Upper lobe of left lung (tissue), 6 donors: ENCODE data around the gene TFIP11. TPM values are rescaled to one million over a fixed set of nuclear protein-coding genes. Genes with fewer than 3 reads are reported as not detected.
A peak's percentile ranks its signal among the peaks of the same experiment; 100 is the strongest.

ENCODE experiments used
- ATAC-seq, 2 donors: fragments of 200-7000 bp; cut with Tn5 transposase; one replicate each; pipeline ENCODE4 v1.9.1; 2022; ENCODE audit warnings: mild to moderate bottlenecking in 2 of 2, moderate library complexity in 2 of 2; ENCODE audit not compliant: low FRiP score in 2 of 2
- DNase-seq, 2 donors: peaks; one replicate each; pipeline ENCODE4 v3.0.0-alpha.2; 2019 to 2020
- H3K27ac ChIP-seq, 4 donors: fragments of 200-600 bp; sonication (generic); one replicate each; pipeline ENCODE4 v1.5.1; 2016 to 2019
- H3K27me3 ChIP-seq, 4 donors: fragments of 200-600 bp; sonication (generic); one replicate each; pipeline ENCODE4 v1.5.1; 2017 to 2019
- H3K36me3 ChIP-seq, 4 donors: fragments of 200-600 bp; sonication (generic); one replicate each; pipeline ENCODE4 v1.5.1; 2016 to 2019
- H3K4me1 ChIP-seq, 4 donors: fragments of 200-600 bp; sonication (generic); one replicate each; pipeline ENCODE4 v1.5.1; 2018 to 2019
- H3K4me3 ChIP-seq, 4 donors: fragments of 200-600 bp; sonication (generic); one replicate each; pipeline ENCODE4 v1.5.1; 2017 to 2019; ENCODE audit warnings: mild to moderate bottlenecking in 2 of 4, moderate library complexity in 1 of 4
- H3K9me3 ChIP-seq, 4 donors: fragments of 200-600 bp; sonication (generic); one replicate each; pipeline ENCODE4 v1.5.1; 2018 to 2019
- CTCF ChIP-seq, 6 experiments: fragments of 450-650 bp in 4 of 6; fragments of 200-600 bp in 2 of 6; sonication (generic) in 2 of 6; IDR thresholded peaks; one replicate each; pipeline ENCODE4 v1.5.1; 2016 to 2019; ENCODE audit warnings: antibody characterized with exemption in 6 of 6
- EP300 ChIP-seq, 4 donors: sonication (generic); formaldehyde crosslinking; IDR thresholded peaks; one replicate each; pipeline ENCODE4 v1.5.1; 2017; ENCODE audit warnings: antibody characterized with exemption in 4 of 4, control low read depth in 2 of 4
- POLR2A ChIP-seq, 4 donors: fragments of 450-650 bp; IDR thresholded peaks; one replicate each; pipeline ENCODE4 v1.5.1; 2016 to 2017; ENCODE audit warnings: antibody characterized with exemption in 4 of 4, mild to moderate bottlenecking in 2 of 4
- POLR2AphosphoS5 ChIP-seq, 2 donors: sonication (generic); formaldehyde crosslinking; IDR thresholded peaks; one replicate each; pipeline ENCODE4 v1.5.1; 2017; ENCODE audit warnings: antibody characterized with exemption in 2 of 2
- WGBS, 2 donors: methylation state at CpG; one replicate each; pipeline ENCODE4 v1.1.5; 2017 to 2018; 5-methylcytosine and 5-hydroxymethylcytosine counted together
- total RNA-seq, 6 donors: library from RNA; depleted of rRNA in 4 of 6; stranded (reverse); fragments of >200 nt in 4 of 6; gene quantifications; one replicate each; pipeline versions ENCODE4 v1.1.0 to v1.2.1, GENCODE V29; 2016 to 2021
- donor health status: DM: no; HTN: no; CAD: no; lungs with moderate emphysema.
- donor health status: DM: no; HTN: yes; CAD: no; lungs with severe emphysema.

The TFIP11 gene
- total RNA-seq, 6 donors from 2014 or later: 26.3 to 37.7 (median 32.6) TPM

GRCh38 chr22:26479792-26480610, 32.3 kb downstream of the TFIP11 start:
- H3K4me3 ChIP-seq: peak overlapping the region in 3 of 4 donors; percentile 15 to 32 (median 22)
- DNase-seq (no peak), ATAC-seq (no peak)
- no peaks in the 10 kb centered on the region for H3K27me3 ChIP-seq
- TF ChIP-seq EP300 (IDR thresholded peaks at IDR 0.05) (no peak), POLR2A (IDR thresholded peaks at IDR 0.05) (no peak), POLR2AphosphoS5 (IDR thresholded peaks at IDR 0.05) (no peak), CTCF (IDR thresholded peaks at IDR 0.05) (no peak)
- peaks cover 5 to 39% (median 9%) of the 10 kb centered on the region in 4 donors for H3K36me3 ChIP-seq
- no peaks in the 10 kb centered on the region for H3K9me3 ChIP-seq
- H3K4me1 ChIP-seq: peaks cover 39 to 57% (median 48%) of the 10 kb centered on the region in 4 donors
- 50 to 59% methylated on average over 12 of the region's 12 CpGs for WGBS, 2 donors
- peak overlapping the region; percentile 10 to 48 (median 26) for H3K27ac ChIP-seq

GRCh38 chr22:26479043-26479791, 33.1 kb downstream of the TFIP11 start:
- H3K27ac ChIP-seq: peak overlapping the region; percentile 10 to 48 (median 26)
- WGBS, 2 donors: 40 to 52% methylated on average over 12 of the region's 12 CpGs
- H3K9me3 ChIP-seq: no peaks in the 10 kb centered on the region
- no peaks in the 10 kb centered on the region for H3K27me3 ChIP-seq
- TF ChIP-seq CTCF (IDR thresholded peaks at IDR 0.05): no peak
- TF ChIP-seq POLR2AphosphoS5 (IDR thresholded peaks at IDR 0.05): no peak
- no peak for TF ChIP-seq POLR2A (IDR thresholded peaks at IDR 0.05)
- no peak for TF ChIP-seq EP300 (IDR thresholded peaks at IDR 0.05)
- peak overlapping the region in 3 of 4 donors; percentile 15 to 32 (median 22) for H3K4me3 ChIP-seq
- peaks cover 5 to 44% (median 9%) of the 10 kb centered on the region in 4 donors for H3K36me3 ChIP-seq
- ATAC-seq (no peak), DNase-seq (no peak)
- H3K4me1 ChIP-seq: peaks cover 32 to 54% (median 41%) of the 10 kb centered on the region in 4 donors

DNA sequence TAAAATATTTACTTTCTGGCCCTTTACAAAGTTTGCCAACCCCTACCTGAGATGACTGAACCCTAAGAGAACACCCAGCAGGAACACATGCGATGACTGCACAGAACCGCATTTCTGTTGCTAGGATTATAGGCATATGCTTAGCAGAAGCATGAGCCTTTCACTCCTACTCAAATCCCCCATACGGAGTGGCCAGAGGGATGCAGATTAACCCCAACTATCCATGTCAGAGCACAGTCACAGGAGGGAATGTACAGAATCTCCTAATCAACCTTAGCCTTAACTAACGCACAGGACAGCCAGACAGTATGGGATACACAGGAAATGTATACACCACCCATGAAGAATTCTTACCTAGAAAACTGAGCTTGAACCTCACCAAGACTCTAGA, 34.9 kb downstream of the TFIP11 start:
- 50 to 61% methylated on average over 4 of the region's 4 CpGs for WGBS, 2 donors
- no peak for ATAC-seq
- peaks cover 7 to 62% (median 10%) of the 10 kb centered on the region in 4 donors for H3K36me3 ChIP-seq
- H3K9me3 ChIP-seq: no peaks in the 10 kb centered on the region
- peaks cover 24 to 40% (median 31%) of the 10 kb centered on the region in 4 donors for H3K4me1 ChIP-seq
- DNase-seq: no peak
- H3K27me3 ChIP-seq: no peaks in the 10 kb centered on the region
- TF ChIP-seq POLR2AphosphoS5 (IDR thresholded peaks at IDR 0.05) (no peak), EP300 (IDR thresholded peaks at IDR 0.05) (no peak), POLR2A (IDR thresholded peaks at IDR 0.05) (no peak), CTCF (IDR thresholded peaks at IDR 0.05) (no peak)
- H3K4me3 ChIP-seq: no peak overlapping the region
- H3K27ac ChIP-seq: no peak overlapping the region

GRCh38 chr22:26476705-26477340, 35.5 kb downstream of the TFIP11 start:
- no peak overlapping the region for H3K4me3 ChIP-seq
- no peak for DNase-seq
- WGBS, 2 donors: 76 to 81% methylated on average over 4 of the region's 4 CpGs
- TF ChIP-seq POLR2A (IDR thresholded peaks at IDR 0.05): no peak
- no peak for TF ChIP-seq POLR2AphosphoS5 (IDR thresholded peaks at IDR 0.05)
- no peak for TF ChIP-seq EP300 (IDR thresholded peaks at IDR 0.05)
- TF ChIP-seq CTCF (IDR thresholded peaks at IDR 0.05): no peak
- no peaks in the 10 kb centered on the region for H3K9me3 ChIP-seq
- no peak overlapping the region for H3K27ac ChIP-seq
- H3K4me1 ChIP-seq: peaks cover 24 to 36% (median 28%) of the 10 kb centered on the region in 4 donors
- H3K36me3 ChIP-seq: peaks cover 10 to 68% (median 16%) of the 10 kb centered on the region in 4 donors
- ATAC-seq: no peak
- no peaks in the 10 kb centered on the region for H3K27me3 ChIP-seq
